ENCODE measurements around the gene ZNF816. TPM values are rescaled to one million over a fixed set of nuclear protein-coding genes. Genes with fewer than 3 reads are reported as not detected.
"Not testable (repeated sequence)": the region's sequence is repeated elsewhere in the genome, so short reads cannot be mapped to it uniquely, and the experiment has no call there.

The ZNF816 gene
- 4.4 TPM for total RNA-seq
- long read RNA-seq, partial matches to known transcripts = 0 of 1 reads
- long read RNA-seq, other reads (novel, unspliced or antisense) = 0 of 1 reads

GRCh38 chr19:52962394-52963246 lies at the start of gene ZNF816:
TSS of gene ZNF816 (minus strand) at chr19:52962881. CDS start at chr19:52956089, 6,792 bp downstream.
- ATAC-seq (peak; percentile 100), DNase-seq (ENCODE audit: missing footprints) (peak; percentile 99)
- intact Hi-C loops (cut with DNase I) = loop anchor here (1.0 to 2.0 kb wide), 3 partner anchors 20 to 40 kb away; partner anchors contain the start of gene ZNF888

GRCh38 chr19:53012006-53012405 lies 49.3 kb upstream of the ZNF816 start:
- DNase-seq (ENCODE audit: missing footprints) (no peak), ATAC-seq (no peak)
- intact Hi-C loops (cut with DNase I) = no loop called here

GRCh38 chr19:53010494-53010893 lies 47.8 kb upstream of the ZNF816 start:
- intact Hi-C loops (cut with DNase I) = no loop called here
- DNase-seq (ENCODE audit: missing footprints) (no peak), ATAC-seq (no peak)

GRCh38 chr19:53008061-53008778 lies 45.5 kb upstream of the ZNF816 start:
- intact Hi-C loops (cut with DNase I) = no loop called here
- ATAC-seq (no peak), DNase-seq (ENCODE audit: missing footprints) (no peak)

GRCh38 chr19:53007606-53008005 lies 44.9 kb upstream of the ZNF816 start:
- intact Hi-C loops (cut with DNase I) = no loop called here
- ATAC-seq = no peak
- no peak for DNase-seq (ENCODE audit: missing footprints)

- intact Hi-C loops (cut with DNase I) = no loop called here
- DNase-seq (ENCODE audit: missing footprints) (no peak), ATAC-seq (no peak)
These were observed 44.5 kb upstream of the ZNF816 start for GRCh38 chr19:53007200-53007599.

GRCh38 chr19:53004242-53004641 lies 41.6 kb upstream of the ZNF816 start:
- DNase-seq (ENCODE audit: missing footprints) (no peak), ATAC-seq (no peak)
- intact Hi-C loops (cut with DNase I) = no loop called here

- DNase-seq (ENCODE audit: missing footprints) = no peak
- intact Hi-C loops (cut with DNase I) = no loop called here
- no peak for ATAC-seq
These were observed 39.8 kb upstream of the ZNF816 start for GRCh38 chr19:53002479-53002878.

GRCh38 chr19:52997975-52998374 lies 35.3 kb upstream of the ZNF816 start:
- intact Hi-C loops (cut with DNase I) = no loop called here
- no peak for ATAC-seq
- no peak for DNase-seq (ENCODE audit: missing footprints)

- intact Hi-C loops (cut with DNase I) = no loop called here
- DNase-seq (ENCODE audit: missing footprints) = no peak
- no peak for ATAC-seq
These were observed 33.0 kb upstream of the ZNF816 start for GRCh38 chr19:52995711-52996110.

- intact Hi-C loops (cut with DNase I) = loop anchor here (2.0 kb wide), 1 partner anchor 31 kb away; the partner anchor contains the start of gene ZNF816
- ATAC-seq = peak; percentile 93
- DNase-seq (ENCODE audit: missing footprints) = peak; percentile 87
These were observed 30.9 kb upstream of the ZNF816 start for GRCh38 chr19:52993342-52994178.

GRCh38 chr19:52992109-52993004 lies 29.7 kb upstream of the ZNF816 start:
- ATAC-seq (peak; percentile 30), DNase-seq (ENCODE audit: missing footprints) (no peak)
- intact Hi-C loops (cut with DNase I) = loop anchor here (2.0 kb wide), 1 partner anchor 30 kb away; the partner anchor contains the start of gene ZNF816

GRCh38 chr19:52991484-52991883 lies 28.8 kb upstream of the ZNF816 start:
- no peak for ATAC-seq
- intact Hi-C loops (cut with DNase I) = no loop called here
- DNase-seq (ENCODE audit: missing footprints) = no peak

- DNase-seq (ENCODE audit: missing footprints) (no peak), ATAC-seq (no peak)
- intact Hi-C loops (cut with DNase I) = no loop called here
These were observed 28.2 kb upstream of the ZNF816 start for GRCh38 chr19:52990759-52991418.

- DNase-seq (ENCODE audit: missing footprints) (no peak), ATAC-seq (no peak)
- intact Hi-C loops (cut with DNase I) = no loop called here
These were observed 25.8 kb upstream of the ZNF816 start for GRCh38 chr19:52988506-52988905.

- no peak for DNase-seq (ENCODE audit: missing footprints)
- intact Hi-C loops (cut with DNase I) = no loop called here
- ATAC-seq = no peak
These were observed 24.5 kb upstream of the ZNF816 start for GRCh38 chr19:52987221-52987620.

- DNase-seq (ENCODE audit: missing footprints); ATAC-seq; intact Hi-C loops (cut with DNase I): not testable (repeated sequence)
These were observed 20.5 kb upstream of the ZNF816 start for GRCh38 chr19:52983167-52983566.
